Lung (tissue), 16 donors: Measurements from ENCODE around the gene CATSPER4. TPM values are rescaled to one million over a fixed set of nuclear protein-coding genes. Genes with fewer than 3 reads are reported as not detected.

Experiments
- ATAC-seq: fragments of 200-7000 bp; cut with Tn5 transposase; one replicate; pipeline ENCODE4 v1.9.1; 2020; ENCODE audit warnings: moderate number of reproducible peaks; ENCODE audit not compliant: insufficient read depth, low FRiP score
- DNase-seq, 3 donors: peaks; one replicate each; pipeline ENCODE4 v3.0.0-alpha.2; 2013 to 2017
- H3K27ac ChIP-seq, 2 donors: one replicate each; pipeline ENCODE4 v1.5.1; 2013; ENCODE audit warnings: mild to moderate bottlenecking in 2 of 2, moderate library complexity in 2 of 2, control low read depth in 1 of 2, inconsistent platforms in 1 of 2, low read depth in 1 of 2, low read length in 1 of 2
- H3K27me3 ChIP-seq, 3 donors: one replicate each; pipeline ENCODE4 v1.5.1; 2013; ENCODE audit warnings: low read length in 2 of 3; ENCODE audit not compliant: control insufficient read depth in 3 of 3, insufficient read depth in 3 of 3
- H3K36me3 ChIP-seq, 4 donors: one replicate each; pipeline ENCODE4 v1.5.1; 2013; ENCODE audit warnings: low read length in 4 of 4, mild to moderate bottlenecking in 1 of 4, moderate library complexity in 1 of 4; ENCODE audit not compliant: control insufficient read depth in 4 of 4, insufficient read depth in 4 of 4
- H3K4me1 ChIP-seq, 5 donors: one replicate each; pipeline ENCODE4 v1.5.1; 2013; ENCODE audit warnings: low read length in 5 of 5, mild to moderate bottlenecking in 2 of 5, moderate library complexity in 1 of 5; ENCODE audit not compliant: control insufficient read depth in 5 of 5, insufficient read depth in 5 of 5
- H3K4me3 ChIP-seq: one replicate; pipeline ENCODE4 v1.5.1; 2013; ENCODE audit warnings: mild to moderate bottlenecking, control low read depth, moderate library complexity
- H3K9ac ChIP-seq, 2 donors: one replicate each; pipeline ENCODE4 v1.5.1; 2013; ENCODE audit warnings: low read length in 2 of 2, control low read depth in 1 of 2; ENCODE audit not compliant: insufficient read depth in 1 of 2
- H3K9me3 ChIP-seq, 4 donors: one replicate each; pipeline ENCODE4 v1.5.1; 2013; ENCODE audit warnings: low read length in 3 of 4, mild to moderate bottlenecking in 1 of 4, moderate library complexity in 1 of 4; ENCODE audit not compliant: control insufficient read depth in 4 of 4, insufficient read depth in 3 of 4
- WGBS, 2 donors: extraction: QIAGEN DNeasy Blood & Tissue Kit; methylation state at CpG; one replicate each; pipeline ENCODE4 v1.1.7; 2013; 5-methylcytosine and 5-hydroxymethylcytosine counted together
- long read RNA-seq, 5 donors: transcript quantifications; one replicate each; lab custom pipeline, GENCODE V29; 2026
- polyA plus RNA-seq, 2 donors: library from polyadenylated mRNA; stranded (reverse); fragments of 200-250 nt; gene quantifications; one replicate each; pipeline ENCODE4 v1.2.1, GENCODE V29; 2013
- total RNA-seq, 2 donors: library from RNA; depleted of rRNA in 1 of 2; stranded (reverse); fragments of >200 nt in 1 of 2; gene quantifications; one replicate each; pipeline ENCODE4 v1.2.1, GENCODE V29; 2014 to 2021
- TF ChIP-seq, protein P1 (sequence below): IDR thresholded peaks from 2 replicates; pipeline ENCODE4 v1.5.1; 2012; ENCODE audit warnings: mild to moderate bottlenecking; ENCODE audit errors: control extremely low read depth, extremely low read depth
- donor health status: control.
- donor health status: control.
- donor health status: Bipolar disorder and iron deficiency.
- donor health status: healthy.
- donor health status: DM: yes; HTN: yes; CAD: no.

CATSPER4 gene
- total RNA-seq = not detected
- polyA plus RNA-seq = not detected
- long read RNA-seq, donor 1 = 0 reads
- long read RNA-seq, donor 2 = 0 reads
- long read RNA-seq, donor 3 = 0 reads
- long read RNA-seq, donor 4 = 0 reads
- long read RNA-seq, donor 5 = 0 reads

DNA sequence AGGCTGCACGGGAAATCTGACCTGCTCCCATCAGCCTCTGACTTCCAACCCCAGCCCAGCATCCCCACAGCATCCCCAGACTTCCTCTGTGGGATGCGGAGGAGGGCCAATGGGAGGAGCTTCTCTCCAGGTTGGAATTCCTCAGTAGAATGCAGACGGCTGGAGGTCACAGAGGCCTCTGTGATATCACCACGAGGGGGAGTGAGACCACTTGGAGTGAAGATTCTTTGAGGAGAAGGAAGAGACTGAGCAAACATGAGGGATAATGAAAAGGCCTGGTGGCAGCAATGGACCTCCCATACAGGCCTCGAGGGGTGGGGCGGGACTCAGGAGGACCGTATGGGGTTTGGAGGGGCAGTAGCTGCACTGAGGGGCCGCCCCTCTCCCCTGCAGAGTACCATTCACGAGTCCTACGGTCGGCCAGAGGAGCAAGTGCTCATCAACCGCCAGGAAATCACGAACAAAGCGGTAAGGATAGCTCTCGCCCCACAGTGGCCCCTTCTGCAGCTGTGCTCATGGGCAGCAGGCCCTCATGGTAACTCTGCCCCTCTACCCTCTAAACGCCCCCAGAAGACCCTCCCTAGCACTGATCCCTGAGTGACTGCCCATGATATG lies at the start of gene CATSPER4:
Gene CATSPER4, plus strand, starts transcription at position 230 of the 615 bp plus-strand sequence. Its CDS starts 26 bp downstream, at position 256.
- Histone ChIP-seq H3K9me3 (no peaks in the 10 kb centered on the region), H3K27ac (no peak within 1 kb of the TSS), H3K4me1 (no peaks in the 10 kb centered on the region), H3K9ac (no peak within 1 kb of the TSS), H3K4me3 (no peak within 1 kb of the TSS), H3K27me3 (no peaks in the 10 kb centered on the region), H3K36me3 (peaks cover 0 to 2% (median 0%) of the 10 kb centered on the region in 4 donors)
- DNase-seq (peak in 1 of 3 donors; percentile 22), ATAC-seq (no peak)
- TF ChIP-seq, protein P1, sequence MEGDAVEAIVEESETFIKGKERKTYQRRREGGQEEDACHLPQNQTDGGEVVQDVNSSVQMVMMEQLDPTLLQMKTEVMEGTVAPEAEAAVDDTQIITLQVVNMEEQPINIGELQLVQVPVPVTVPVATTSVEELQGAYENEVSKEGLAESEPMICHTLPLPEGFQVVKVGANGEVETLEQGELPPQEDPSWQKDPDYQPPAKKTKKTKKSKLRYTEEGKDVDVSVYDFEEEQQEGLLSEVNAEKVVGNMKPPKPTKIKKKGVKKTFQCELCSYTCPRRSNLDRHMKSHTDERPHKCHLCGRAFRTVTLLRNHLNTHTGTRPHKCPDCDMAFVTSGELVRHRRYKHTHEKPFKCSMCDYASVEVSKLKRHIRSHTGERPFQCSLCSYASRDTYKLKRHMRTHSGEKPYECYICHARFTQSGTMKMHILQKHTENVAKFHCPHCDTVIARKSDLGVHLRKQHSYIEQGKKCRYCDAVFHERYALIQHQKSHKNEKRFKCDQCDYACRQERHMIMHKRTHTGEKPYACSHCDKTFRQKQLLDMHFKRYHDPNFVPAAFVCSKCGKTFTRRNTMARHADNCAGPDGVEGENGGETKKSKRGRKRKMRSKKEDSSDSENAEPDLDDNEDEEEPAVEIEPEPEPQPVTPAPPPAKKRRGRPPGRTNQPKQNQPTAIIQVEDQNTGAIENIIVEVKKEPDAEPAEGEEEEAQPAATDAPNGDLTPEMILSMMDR = no peak
- WGBS, 2 donors = 61 to 69% methylated on average over 16 of the region's 16 CpGs

DNA sequence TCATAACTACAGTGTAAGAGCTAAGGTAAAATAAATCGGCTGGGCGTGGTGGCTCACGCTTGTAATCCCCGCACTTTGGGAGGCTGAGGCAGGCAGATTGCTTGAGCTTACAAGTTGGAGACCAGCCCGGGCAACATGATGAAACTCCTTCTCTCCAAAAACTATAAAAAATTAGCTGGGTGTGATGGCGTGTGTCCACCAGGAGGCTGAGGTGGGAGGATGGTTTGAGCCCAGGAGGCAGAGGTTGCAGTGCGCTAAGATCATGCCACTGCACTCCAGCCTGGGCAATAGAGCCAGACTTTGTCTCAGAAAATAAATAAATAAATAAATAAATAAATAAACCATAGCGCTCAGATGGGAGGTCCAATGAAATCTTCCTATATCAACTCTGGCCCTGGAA lies 48.2 kb upstream of the CATSPER4 start:
- no peak for ATAC-seq
- H3K9ac ChIP-seq = no peak overlapping the region
- no peaks in the 10 kb centered on the region for H3K36me3 ChIP-seq
- no peaks in the 10 kb centered on the region for H3K27me3 ChIP-seq
- TF ChIP-seq, protein P1 = no peak
- no peaks in the 10 kb centered on the region for H3K9me3 ChIP-seq
- WGBS, 2 donors = 86 to 88% methylated on average over 8 of the region's 8 CpGs
- no peak for DNase-seq
- H3K4me3 ChIP-seq = no peak overlapping the region
- peaks cover 0 to 7% (median 0%) of the 10 kb centered on the region in 5 donors for H3K4me1 ChIP-seq
- no peak overlapping the region for H3K27ac ChIP-seq

DNA sequence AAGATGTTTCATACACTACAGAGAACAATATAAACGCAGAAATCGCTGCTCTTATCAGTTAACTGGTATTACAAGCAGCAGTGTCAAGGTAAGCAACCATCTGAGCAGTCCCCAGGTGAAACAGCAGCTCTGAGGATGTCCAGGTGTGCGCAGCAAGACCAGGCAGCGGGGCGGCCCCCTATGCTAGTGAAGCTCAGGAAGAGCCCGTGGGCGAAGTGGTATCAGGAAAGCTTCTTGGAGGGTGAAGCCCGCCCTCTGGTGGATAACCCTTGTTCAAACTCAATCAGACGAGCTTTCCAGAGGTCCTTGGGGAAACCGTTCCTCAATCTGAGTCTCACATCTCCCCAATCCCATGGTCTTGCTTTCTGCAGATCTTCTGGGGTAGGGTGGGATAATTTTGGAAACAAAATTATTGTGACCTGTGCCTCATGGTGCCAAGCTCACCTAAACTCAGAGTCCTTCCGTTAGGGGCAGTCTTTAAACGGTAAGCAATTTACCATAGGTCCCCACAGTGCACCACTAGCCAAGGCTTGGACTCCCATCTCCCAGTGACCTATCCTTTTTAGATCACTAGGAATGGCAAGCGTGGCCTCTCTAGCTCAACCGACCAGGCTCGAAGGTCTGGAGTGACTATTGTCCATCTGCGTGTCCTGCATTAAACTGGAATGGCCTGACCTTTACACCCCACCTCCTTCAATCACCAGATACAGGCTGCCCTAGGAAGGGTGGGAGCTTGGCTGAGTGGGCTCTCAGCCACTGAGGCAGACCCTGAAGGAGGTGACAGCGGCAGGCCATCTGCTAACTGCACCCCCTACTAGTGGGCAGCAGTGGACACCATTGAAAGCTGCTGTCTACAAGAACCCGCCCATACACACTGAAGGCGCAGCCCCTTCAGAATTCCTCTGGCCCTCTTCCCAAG lies 45.1 kb upstream of the CATSPER4 start:
- 27 to 34% methylated on average over 19 of the region's 19 CpGs for WGBS, 2 donors
- peak; percentile 70 for ATAC-seq
- TF ChIP-seq, protein P1 = peak; percentile 73

More for the DNA sequence above, 45.1 kb upstream of the CATSPER4 start:
- Histone ChIP-seq H3K4me3 (no peak overlapping the region), H3K4me1 (peaks cover 0 to 6% (median 0%) of the 10 kb centered on the region in 5 donors), H3K9ac (no peak overlapping the region), H3K36me3 (no peaks in the 10 kb centered on the region), H3K27me3 (no peaks in the 10 kb centered on the region), H3K9me3 (no peaks in the 10 kb centered on the region), H3K27ac (no peak overlapping the region)
- DNase-seq = peak; percentile 82 to 88 (median 85)
